Hematopoietic multipotent progenitor cell treated with erythropoietin and hydrocortisone succinate and interleukin-3 and kit ligand, for 17 days (in vitro differentiated cells): Measurements from ENCODE around the gene UMODL1.

Experiments used
- DNase-seq: peaks from one replicate; pipeline ENCODE4 v3.0.0-alpha.2; 2015; ENCODE audit warnings: low spot score

UMODL1 gene

GRCh38 chr21:42071146-42071737 is at the start of gene UMODL1:
Gene UMODL1, plus strand, starts transcription at chr21:42071317. Its CDS starts 0 bp downstream, at chr21:42071317.
- no peak for DNase-seq

- DNase-seq = no peak
Measured at GRCh38 chr21:42021371-42022090, 49.6 kb upstream of the UMODL1 start.

GRCh38 chr21:42022091-42022430 is 49.1 kb upstream of the UMODL1 start:
- DNase-seq = no peak

- DNase-seq = no peak
Measured at GRCh38 chr21:42022906-42023305, 48.2 kb upstream of the UMODL1 start.

GRCh38 chr21:42025376-42026081 is 45.6 kb upstream of the UMODL1 start:
- no peak for DNase-seq

- DNase-seq = no peak
Measured at GRCh38 chr21:42026082-42026435, 45.1 kb upstream of the UMODL1 start.

GRCh38 chr21:42027085-42027821 is 43.9 kb upstream of the UMODL1 start:
- DNase-seq = no peak

- DNase-seq = no peak
Measured at GRCh38 chr21:42027822-42028765, 43.0 kb upstream of the UMODL1 start.

GRCh38 chr21:42028766-42029425 is 42.2 kb upstream of the UMODL1 start:
- DNase-seq = no peak

- no peak for DNase-seq
Measured at GRCh38 chr21:42030311-42030710, 40.8 kb upstream of the UMODL1 start.

GRCh38 chr21:42031241-42031640 is 39.9 kb upstream of the UMODL1 start:
- no peak for DNase-seq

GRCh38 chr21:42031816-42032215 is 39.3 kb upstream of the UMODL1 start:
- no peak for DNase-seq

GRCh38 chr21:42032266-42032665 is 38.9 kb upstream of the UMODL1 start:
- no peak for DNase-seq

GRCh38 chr21:42032968-42033367 is 38.1 kb upstream of the UMODL1 start:
- no peak for DNase-seq

GRCh38 chr21:42036313-42036712 is 34.8 kb upstream of the UMODL1 start:
- no peak for DNase-seq

- no peak for DNase-seq
Measured at GRCh38 chr21:42037516-42037915, 33.6 kb upstream of the UMODL1 start.

GRCh38 chr21:42037943-42038342 is 33.2 kb upstream of the UMODL1 start:
- no peak for DNase-seq

- DNase-seq = no peak
Measured at GRCh38 chr21:42038393-42038792, 32.7 kb upstream of the UMODL1 start.

- no peak for DNase-seq
Measured at GRCh38 chr21:42038826-42039425, 32.2 kb upstream of the UMODL1 start.

GRCh38 chr21:42039470-42039901 is 31.6 kb upstream of the UMODL1 start:
- DNase-seq = no peak
